Measurements from ENCODE around the gene SEL1L3. TPM values are rescaled to one million over a fixed set of nuclear protein-coding genes. Genes with fewer than 3 reads are reported as not detected.

SEL1L3 gene
- total RNA-seq, 1 experiment from 2014 or later: 74.7 TPM

DNA sequence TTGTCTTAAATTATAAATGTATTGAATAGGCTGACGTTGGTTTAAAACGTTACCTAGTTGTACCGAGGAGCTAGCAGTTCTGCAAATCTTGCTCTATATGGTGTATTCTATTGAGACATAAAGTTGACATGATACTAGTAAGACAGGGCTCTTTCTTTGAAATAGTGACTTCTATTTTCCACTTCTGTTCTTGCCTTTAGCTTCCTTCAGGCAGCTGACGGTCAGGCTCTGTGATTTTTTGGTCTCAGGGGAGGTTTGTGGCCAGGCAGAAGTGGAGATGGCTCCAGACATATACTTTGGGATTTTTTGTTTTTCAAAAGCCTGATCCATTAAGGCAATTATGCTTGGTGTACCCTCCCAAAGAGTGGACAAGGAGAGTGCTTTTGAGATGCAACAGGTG, 111.9 kb downstream of the SEL1L3 start:
- in situ Hi-C loops (cut with HindIII; ENCODE audit: low pct_unique_long_range_greater_than_20kb, low sequenced_read_pairs): no loop called here

DNA sequence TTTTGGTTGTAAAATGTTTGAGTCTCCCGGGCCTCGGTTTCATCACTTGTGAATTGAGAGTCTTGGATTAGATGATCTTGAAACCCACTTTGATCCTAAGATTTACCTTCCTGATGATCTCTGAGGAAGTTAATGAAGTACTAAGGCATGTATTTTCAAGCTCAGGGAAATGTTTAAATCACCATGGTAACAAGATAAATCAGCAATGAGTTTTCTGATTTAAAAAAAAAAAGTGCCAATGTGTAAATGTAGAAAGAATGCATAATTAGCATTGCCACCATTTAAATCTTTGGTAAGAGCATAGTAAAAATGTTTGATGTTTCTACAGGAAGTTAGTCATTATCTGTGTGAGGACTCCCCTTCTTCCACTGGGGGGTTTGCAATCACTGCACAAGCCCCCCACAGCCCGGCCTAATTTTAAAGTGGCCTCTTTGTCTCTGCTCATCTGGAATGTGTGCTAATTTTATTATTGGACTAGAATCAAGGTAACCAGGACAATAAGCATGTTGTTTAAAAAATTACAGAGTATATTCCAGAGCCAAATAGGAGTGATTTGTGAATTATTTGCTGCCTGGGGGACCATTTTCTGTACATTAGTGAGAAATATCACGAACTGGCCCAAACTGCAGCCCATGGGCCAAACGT, 113.5 kb downstream of the SEL1L3 start:
- no peak for DNase-seq (ENCODE audit: low read depth, low spot score)
- in situ Hi-C loops (cut with HindIII; ENCODE audit: low pct_unique_long_range_greater_than_20kb, low sequenced_read_pairs): no loop called here

More for the DNA sequence above, 111.9 kb downstream of the SEL1L3 start:
- peak; percentile 24 for DNase-seq (ENCODE audit: low read depth, low spot score)

DNA sequence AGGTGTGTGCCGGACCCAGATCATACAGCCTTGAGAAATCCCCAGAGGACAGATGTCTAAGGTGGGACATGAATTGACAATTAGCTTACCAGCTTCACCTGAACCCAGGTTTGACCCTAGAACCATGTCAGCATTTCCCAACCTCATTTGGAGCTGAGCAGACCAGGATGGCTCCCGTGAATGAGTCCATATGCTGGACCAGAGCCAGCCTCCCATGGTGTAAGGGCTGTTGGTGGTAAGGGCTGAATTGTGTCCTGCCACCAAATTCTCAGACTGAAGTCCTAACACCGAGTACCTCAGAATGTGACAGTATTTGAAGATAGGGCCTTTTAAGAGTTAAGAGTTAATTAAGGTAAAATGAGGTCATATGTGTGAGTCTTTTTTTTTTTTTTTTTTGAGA, 118.8 kb downstream of the SEL1L3 start:
- in situ Hi-C loops (cut with HindIII; ENCODE audit: low pct_unique_long_range_greater_than_20kb, low sequenced_read_pairs): no loop called here
- DNase-seq (ENCODE audit: low read depth, low spot score): no peak

DNA sequence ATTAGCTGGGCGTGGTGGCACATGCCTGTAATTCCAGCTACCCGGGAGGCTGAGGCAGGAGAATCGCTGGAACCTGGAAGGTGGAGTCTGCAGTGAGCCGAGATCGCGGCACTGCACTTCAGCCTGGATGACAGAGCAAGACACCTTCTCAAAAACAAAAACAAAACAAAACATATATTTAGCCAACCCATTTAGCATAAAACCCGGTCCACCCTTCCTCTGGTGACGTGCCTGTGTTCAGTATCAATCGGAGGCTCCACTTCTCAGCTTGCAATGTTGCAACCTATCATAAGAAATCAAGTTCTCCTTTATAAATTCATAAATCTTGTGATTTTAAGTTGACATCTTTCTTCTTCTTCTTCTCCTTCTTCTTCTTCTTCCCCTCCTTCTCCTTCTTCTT, 133.2 kb downstream of the SEL1L3 start:
- in situ Hi-C loops (cut with HindIII; ENCODE audit: low pct_unique_long_range_greater_than_20kb, low sequenced_read_pairs): no loop called here
- DNase-seq (ENCODE audit: low read depth, low spot score): no peak

DNA sequence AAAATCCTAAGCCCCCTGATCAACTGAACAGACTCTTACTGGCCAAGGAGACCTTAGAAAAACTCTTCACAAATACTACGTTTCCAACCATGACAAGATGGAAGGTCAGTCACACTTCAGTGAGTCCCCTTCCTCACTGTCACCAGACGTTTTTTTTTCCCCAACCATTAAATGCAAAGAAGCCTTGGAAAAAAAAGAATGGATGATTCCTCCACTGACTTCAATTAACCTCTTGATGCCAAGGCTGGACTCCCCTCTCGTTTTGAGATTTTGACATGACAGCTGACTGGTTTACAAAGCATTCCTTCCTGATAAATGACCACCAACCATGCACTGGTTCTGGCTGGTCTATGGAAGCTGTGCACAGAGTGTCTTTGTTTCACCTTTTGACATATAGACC, 133.9 kb downstream of the SEL1L3 start:
- in situ Hi-C loops (cut with HindIII; ENCODE audit: low pct_unique_long_range_greater_than_20kb, low sequenced_read_pairs): no loop called here
- DNase-seq (ENCODE audit: low read depth, low spot score): no peak

DNA sequence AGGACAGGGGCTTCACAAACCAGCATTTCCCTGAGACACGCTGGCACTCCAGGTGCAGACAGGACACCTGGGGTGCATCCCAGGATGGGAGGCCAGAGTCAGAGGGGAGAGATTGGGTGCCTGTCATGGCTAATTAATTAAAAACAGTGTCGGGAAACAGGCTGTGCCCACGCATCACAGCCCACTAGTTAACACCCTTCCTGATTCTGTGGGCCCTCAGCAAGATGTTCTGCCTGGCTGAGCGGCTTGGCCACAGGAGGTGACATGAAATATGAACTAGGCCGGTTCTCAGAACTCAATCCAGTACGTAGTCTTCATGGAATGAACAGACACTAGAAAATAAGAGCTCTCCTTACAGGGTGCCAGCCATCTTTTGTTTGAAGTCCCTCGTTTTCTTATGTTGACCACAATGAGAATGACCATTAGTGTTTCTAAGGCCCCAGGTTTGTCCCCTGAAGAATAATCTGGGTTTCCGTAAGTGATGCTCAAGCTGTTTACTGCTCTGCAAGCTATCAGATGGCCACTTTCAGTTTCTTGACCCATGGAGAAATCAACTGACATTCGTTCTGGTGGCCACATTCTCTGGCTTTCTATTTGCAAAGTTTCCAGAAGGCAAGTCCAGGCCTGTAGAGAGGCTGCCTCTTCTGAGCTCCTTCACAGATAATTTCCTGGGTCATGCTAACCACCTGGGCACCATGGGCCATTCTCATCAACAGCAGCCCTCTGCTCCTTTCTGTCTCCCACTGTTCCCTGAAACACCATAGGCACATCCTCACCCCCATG, 134.9 kb downstream of the SEL1L3 start:
- no peak for DNase-seq (ENCODE audit: low read depth, low spot score)
- in situ Hi-C loops (cut with HindIII; ENCODE audit: low pct_unique_long_range_greater_than_20kb, low sequenced_read_pairs): no loop called here

DNA sequence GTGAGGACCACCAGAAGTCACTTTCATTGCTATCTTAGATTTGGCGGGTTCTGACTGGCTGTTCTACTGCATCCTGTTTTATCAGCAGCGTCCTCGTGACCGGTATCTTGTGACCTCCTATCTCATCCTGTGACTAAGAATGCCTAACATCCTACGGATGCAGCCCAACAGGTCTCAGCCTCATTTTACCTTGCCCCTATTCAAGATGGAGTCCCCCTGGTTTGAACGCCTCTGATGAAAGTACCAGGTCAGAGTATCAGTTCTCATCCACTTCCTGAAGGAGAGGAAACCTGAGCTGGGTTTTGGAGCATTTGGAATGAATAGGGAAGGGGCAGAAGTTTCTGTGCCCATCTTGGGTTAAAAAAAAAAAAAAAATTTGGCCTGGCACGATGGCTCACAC, 136.9 kb downstream of the SEL1L3 start:
- no peak for DNase-seq (ENCODE audit: low read depth, low spot score)
- in situ Hi-C loops (cut with HindIII; ENCODE audit: low pct_unique_long_range_greater_than_20kb, low sequenced_read_pairs): no loop called here

DNA sequence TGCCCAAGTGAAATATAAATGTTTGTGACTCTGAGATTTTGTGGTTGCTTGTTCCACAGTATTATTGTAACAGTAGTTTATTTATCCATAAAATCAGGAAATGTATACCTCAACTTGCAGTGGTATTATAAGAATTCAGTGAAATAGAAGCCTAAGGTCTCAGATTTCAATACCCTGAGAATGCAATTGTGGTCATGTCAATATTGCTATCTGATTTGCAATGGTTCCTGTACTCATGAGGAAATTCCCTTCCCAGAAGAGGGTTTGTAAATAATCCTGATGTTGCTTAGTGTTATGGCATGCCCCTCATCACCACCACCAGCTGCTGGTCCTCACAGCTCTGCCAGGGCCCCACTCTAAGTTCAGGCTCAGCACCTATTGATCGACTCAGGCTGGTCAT, 139.4 kb downstream of the SEL1L3 start:
- DNase-seq (ENCODE audit: low read depth, low spot score): no peak

DNA sequence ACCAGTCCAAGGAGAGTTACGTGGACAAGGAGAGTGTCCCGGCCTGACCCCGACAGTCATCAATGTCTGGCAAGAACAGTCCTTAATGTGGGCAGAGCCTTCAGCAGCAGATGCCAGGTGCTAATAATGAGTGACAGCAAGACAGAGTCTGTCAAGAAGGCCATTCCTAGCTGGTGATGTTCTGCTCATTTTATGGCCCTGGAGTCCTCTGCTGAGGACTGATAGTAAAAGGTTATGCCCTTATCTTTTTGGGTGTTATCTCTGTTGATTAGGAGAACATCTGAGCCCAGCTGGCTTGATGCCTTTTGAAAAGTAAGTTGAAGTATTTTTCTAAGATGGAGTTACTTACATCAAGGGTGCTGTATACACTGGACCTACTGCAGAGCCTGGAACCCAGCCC, 139.8 kb downstream of the SEL1L3 start:
- in situ Hi-C loops (cut with HindIII; ENCODE audit: low pct_unique_long_range_greater_than_20kb, low sequenced_read_pairs): no loop called here

More for the DNA sequence above, 139.4 kb downstream of the SEL1L3 start:
- in situ Hi-C loops (cut with HindIII; ENCODE audit: low pct_unique_long_range_greater_than_20kb, low sequenced_read_pairs): no loop called here

DNA sequence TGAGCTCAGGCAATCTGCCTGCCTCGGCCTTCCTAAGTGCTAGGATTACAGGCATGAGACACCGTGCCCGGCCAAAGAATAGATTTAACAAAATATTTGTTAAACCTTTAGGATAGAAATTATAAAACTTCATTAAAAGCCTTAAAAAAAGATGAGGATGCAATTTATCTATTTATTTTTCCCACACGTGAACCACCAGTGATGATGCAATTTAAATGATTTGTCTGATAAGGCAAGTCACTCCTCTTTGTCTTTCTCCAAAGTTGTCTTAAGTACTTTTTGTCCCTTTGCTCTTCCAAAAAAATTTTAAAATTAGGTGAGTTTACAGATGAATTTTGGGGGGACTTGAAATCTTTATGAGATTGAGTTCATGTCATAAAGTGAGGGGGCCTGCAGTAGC, 149.0 kb downstream of the SEL1L3 start:
- in situ Hi-C loops (cut with HindIII; ENCODE audit: low pct_unique_long_range_greater_than_20kb, low sequenced_read_pairs): no loop called here
- no peak for DNase-seq (ENCODE audit: low read depth, low spot score)

More for the DNA sequence above, 139.8 kb downstream of the SEL1L3 start:
- DNase-seq (ENCODE audit: low read depth, low spot score): no peak

DNA sequence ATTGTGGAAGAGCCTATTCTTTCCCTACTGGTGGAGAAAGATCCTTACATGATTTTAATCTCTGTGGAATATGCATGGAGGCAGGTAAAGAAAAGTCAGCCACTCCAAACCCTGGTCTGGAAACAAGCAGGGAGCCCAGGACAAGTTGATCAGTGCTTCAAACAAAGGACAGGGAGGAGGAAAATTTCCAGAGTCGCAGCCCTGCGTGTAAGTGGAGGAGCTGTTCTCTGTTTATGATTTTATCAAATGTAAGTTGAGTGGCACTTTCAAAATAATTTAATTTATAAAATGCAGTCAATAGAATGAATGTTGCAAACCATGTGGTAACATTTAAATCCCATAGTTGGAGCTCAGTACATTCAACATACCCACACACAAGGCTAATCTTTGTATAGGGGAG, 150.2 kb downstream of the SEL1L3 start:
- no peak for DNase-seq (ENCODE audit: low read depth, low spot score)
- in situ Hi-C loops (cut with HindIII; ENCODE audit: low pct_unique_long_range_greater_than_20kb, low sequenced_read_pairs): no loop called here

DNA sequence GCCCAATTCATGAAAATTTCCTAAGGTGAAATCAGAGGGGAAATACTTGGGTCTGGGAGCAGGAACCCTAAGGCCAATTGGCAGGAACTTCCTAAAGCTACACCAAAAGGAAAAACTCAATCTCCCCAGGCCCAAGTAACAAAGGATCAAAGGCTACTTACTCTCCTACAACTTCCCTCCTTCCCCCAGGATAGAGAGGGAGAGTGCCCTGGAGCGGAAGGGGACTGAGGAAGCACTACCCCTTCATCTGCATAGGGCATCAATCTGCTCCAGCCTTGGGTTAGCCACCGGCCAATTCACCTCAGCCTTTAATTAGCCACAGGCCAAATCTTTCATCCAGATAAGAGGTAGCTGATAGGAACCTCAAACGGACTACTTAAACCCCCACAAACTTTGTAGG, 152.2 kb downstream of the SEL1L3 start:
- in situ Hi-C loops (cut with HindIII; ENCODE audit: low pct_unique_long_range_greater_than_20kb, low sequenced_read_pairs): no loop called here
- no peak for DNase-seq (ENCODE audit: low read depth, low spot score)

DNA sequence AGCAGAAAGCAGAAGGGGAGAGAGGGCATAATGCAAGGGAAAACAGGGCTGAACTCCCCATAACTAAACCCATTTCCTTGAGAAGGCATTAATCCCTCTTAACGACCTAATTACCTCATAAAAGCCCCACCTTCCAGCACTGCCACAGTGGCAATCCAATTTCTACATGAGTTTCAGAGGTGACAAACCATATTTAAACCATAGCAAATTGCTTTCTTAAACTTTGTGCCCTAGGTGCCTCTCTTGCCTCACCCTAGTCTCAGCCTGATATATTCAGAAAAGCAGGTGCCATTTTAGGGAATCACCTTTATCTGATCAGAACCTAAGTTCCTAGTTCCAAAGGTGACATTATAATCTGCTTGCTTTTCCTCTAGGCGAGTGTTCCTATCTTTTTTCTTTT, 158.3 kb downstream of the SEL1L3 start:
- in situ Hi-C loops (cut with HindIII; ENCODE audit: low pct_unique_long_range_greater_than_20kb, low sequenced_read_pairs): no loop called here

DNA sequence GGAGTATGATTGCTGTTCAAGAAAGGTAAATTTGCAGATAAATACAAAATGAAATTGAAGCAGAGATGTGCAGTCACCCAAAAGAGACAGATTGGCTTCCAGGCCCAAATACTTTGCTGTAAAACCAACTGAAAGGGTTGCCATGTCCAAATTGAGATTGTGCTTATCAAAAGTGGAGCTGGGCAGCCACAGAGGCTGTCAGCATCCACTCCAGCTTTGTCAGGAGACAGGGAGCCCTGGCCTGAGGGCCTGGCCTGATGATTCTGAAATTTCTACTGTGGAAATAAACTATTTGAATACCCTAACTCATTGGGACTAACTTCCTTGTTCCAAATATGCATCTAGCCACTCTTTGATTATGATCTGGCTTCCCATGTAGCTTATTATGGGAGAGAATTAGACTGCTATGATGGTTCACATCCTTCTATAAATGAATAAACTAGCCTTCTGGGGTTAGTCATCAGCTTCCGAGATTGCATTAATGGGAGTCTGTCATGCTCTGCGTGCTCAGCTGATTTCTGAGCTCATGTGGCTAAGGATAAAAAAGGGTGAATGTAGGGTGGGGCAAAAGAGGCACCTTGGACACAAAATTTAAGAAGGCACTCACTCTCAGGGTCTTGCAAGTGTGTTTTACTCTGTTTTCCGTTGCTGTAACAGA, 158.9 kb downstream of the SEL1L3 start:
- peak; percentile 55 for DNase-seq (ENCODE audit: low read depth, low spot score)
- in situ Hi-C loops (cut with HindIII; ENCODE audit: low pct_unique_long_range_greater_than_20kb, low sequenced_read_pairs): no loop called here

More for the DNA sequence above, 158.3 kb downstream of the SEL1L3 start:
- no peak for DNase-seq (ENCODE audit: low read depth, low spot score)

DNA sequence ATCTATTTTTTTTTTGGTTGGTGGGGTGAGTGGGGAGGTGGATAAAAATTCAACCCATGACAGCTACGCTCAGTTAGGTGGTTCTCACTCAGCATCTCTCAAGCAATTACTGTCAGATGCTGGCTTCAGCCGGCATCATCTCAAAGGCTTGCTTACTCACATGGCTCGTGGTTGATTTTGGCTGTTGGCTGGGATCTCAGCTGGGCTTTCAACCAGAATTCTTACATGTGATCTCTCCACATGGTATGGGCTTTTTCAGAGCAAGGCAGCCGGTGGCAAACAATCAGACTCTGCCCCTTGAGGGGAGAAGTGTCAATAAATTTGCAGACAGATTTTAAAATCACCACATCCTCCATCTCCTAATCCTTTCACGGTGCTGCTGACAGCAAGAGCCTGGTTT, 159.9 kb downstream of the SEL1L3 start:
- DNase-seq (ENCODE audit: low read depth, low spot score): peak; percentile 73

DNA sequence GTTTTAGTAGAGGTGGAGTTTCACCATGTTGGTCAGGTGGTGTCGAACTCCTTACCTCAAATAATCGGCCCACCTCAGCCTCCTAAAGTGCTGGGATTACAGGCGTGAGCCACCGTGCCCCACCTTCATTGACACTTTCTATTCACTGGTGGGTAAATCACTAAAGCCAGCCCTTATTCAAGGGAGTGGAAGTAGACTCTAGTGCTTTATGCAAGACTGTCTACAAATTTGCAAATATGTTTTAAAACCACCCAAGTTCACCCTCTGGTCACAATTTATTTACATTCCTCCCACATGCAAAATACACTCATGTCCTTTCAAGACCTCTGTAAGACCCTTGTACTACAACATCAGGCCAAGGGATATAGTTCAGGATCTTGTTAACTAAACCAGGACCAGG, 162.1 kb downstream of the SEL1L3 start:
- no peak for DNase-seq (ENCODE audit: low read depth, low spot score)
- in situ Hi-C loops (cut with HindIII; ENCODE audit: low pct_unique_long_range_greater_than_20kb, low sequenced_read_pairs): no loop called here

More for the DNA sequence above, 159.9 kb downstream of the SEL1L3 start:
- in situ Hi-C loops (cut with HindIII; ENCODE audit: low pct_unique_long_range_greater_than_20kb, low sequenced_read_pairs): no loop called here

DNA sequence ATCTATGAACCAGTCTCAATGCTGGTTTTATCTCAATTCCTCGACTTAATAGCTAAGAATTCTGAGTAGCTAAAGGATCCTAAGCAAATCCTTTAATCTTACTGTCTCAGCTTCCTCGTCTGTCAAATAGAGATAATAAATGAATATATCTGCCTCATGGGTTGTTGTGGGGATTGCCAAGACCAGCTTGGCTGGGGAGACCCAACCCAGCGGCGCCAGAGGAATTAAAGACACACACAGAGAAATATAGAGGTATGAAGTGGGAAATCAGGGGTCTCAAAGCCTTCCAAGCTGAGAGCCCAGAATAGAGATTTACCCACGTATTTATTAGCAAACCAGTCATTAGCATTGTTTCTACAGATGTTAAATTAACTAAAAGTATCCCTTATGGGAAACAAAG, 165.3 kb downstream of the SEL1L3 start:
- DNase-seq (ENCODE audit: low read depth, low spot score): no peak
- in situ Hi-C loops (cut with HindIII; ENCODE audit: low pct_unique_long_range_greater_than_20kb, low sequenced_read_pairs): no loop called here
